Measurements from ENCODE around the gene LRRC74B. TPM values are rescaled to one million over a fixed set of nuclear protein-coding genes. Genes with fewer than 3 reads are reported as not detected.

LRRC74B gene
- polyA plus RNA-seq, 4 donors = 0.16 to 0.27 TPM; not detected in 2

GRCh38 chr22:21105294-21105693 is 59.5 kb downstream of the LRRC74B start:
- Histone ChIP-seq H3K4me3 (ENCODE audit: low read depth in 1 of 3, low read length in 3 of 3) (no peak overlapping the region), H3K4me1 (ENCODE audit: control insufficient read depth in 3 of 3, insufficient read depth in 2 of 3, low read depth in 1 of 3, low read length in 2 of 3) (peaks cover 0 to 2% (median 0%) of the 10 kb centered on the region in 3 donors), H3K36me3 (ENCODE audit: control insufficient read depth in 3 of 3, insufficient read depth in 2 of 3, low read depth in 1 of 3, low read length in 3 of 3) (no peaks in the 10 kb centered on the region), H3K27ac (ENCODE audit: low read depth in 1 of 3, low read length in 2 of 3) (no peak overlapping the region), H3K27me3 (ENCODE audit: control insufficient read depth in 3 of 3, insufficient read depth in 3 of 3, low read length in 3 of 3) (peaks cover 0 to 10% (median 2%) of the 10 kb centered on the region in 3 donors), H3K9me3 (ENCODE audit: control insufficient read depth in 2 of 2, insufficient read depth in 1 of 2, low read depth in 1 of 2, low read length in 1 of 2) (no peaks in the 10 kb centered on the region)
- DNase-seq (no peak), FAIRE-seq (no peak)
- 80 to 86% (median 84%) methylated on average over 2 of the region's 2 CpGs for WGBS, 3 donors

- Histone ChIP-seq H3K4me1 (ENCODE audit: control insufficient read depth in 3 of 3, insufficient read depth in 2 of 3, low read depth in 1 of 3, low read length in 2 of 3) (peaks cover 0 to 2% (median 0%) of the 10 kb centered on the region in 3 donors), H3K9me3 (ENCODE audit: control insufficient read depth in 2 of 2, insufficient read depth in 1 of 2, low read depth in 1 of 2, low read length in 1 of 2) (no peaks in the 10 kb centered on the region), H3K27me3 (ENCODE audit: control insufficient read depth in 3 of 3, insufficient read depth in 3 of 3, low read length in 3 of 3) (peaks cover 0 to 10% (median 2%) of the 10 kb centered on the region in 3 donors), H3K36me3 (ENCODE audit: control insufficient read depth in 3 of 3, insufficient read depth in 2 of 3, low read depth in 1 of 3, low read length in 3 of 3) (no peaks in the 10 kb centered on the region), H3K4me3 (ENCODE audit: low read depth in 1 of 3, low read length in 3 of 3) (no peak overlapping the region), H3K27ac (ENCODE audit: low read depth in 1 of 3, low read length in 2 of 3) (no peak overlapping the region)
- DNase-seq (no peak), FAIRE-seq (no peak)
- 67 to 79% (median 72%) methylated on average over 5 of the region's 5 CpGs for WGBS, 3 donors
Observed at GRCh38 chr22:21106000-21106399, 60.3 kb downstream of the LRRC74B start.

- Histone ChIP-seq H3K27ac (ENCODE audit: low read depth in 1 of 3, low read length in 2 of 3) (no peak overlapping the region), H3K4me1 (ENCODE audit: control insufficient read depth in 3 of 3, insufficient read depth in 2 of 3, low read depth in 1 of 3, low read length in 2 of 3) (no peaks in the 10 kb centered on the region), H3K36me3 (ENCODE audit: control insufficient read depth in 3 of 3, insufficient read depth in 2 of 3, low read depth in 1 of 3, low read length in 3 of 3) (no peaks in the 10 kb centered on the region), H3K9me3 (ENCODE audit: control insufficient read depth in 2 of 2, insufficient read depth in 1 of 2, low read depth in 1 of 2, low read length in 1 of 2) (no peaks in the 10 kb centered on the region), H3K4me3 (ENCODE audit: low read depth in 1 of 3, low read length in 3 of 3) (no peak overlapping the region), H3K27me3 (ENCODE audit: control insufficient read depth in 3 of 3, insufficient read depth in 3 of 3, low read length in 3 of 3) (peaks cover 0 to 2% (median 0%) of the 10 kb centered on the region in 3 donors)
- DNase-seq (no peak), FAIRE-seq (no peak)
- WGBS, 3 donors = 77 to 78% (median 77%) methylated on average over 4 of the region's 4 CpGs
Observed at GRCh38 chr22:21108379-21109115, 62.8 kb downstream of the LRRC74B start.

Other genes with a start within 250 kb of the LRRC74B start
- gene PI4KA, start 187.1 kb upstream of the LRRC74B start, polyA plus RNA-seq = 10 to 100 TPM; 40.5 to 82.0 (median 45.8) TPM
- gene SNAP29, start 186.9 kb upstream of the LRRC74B start, polyA plus RNA-seq = 10 to 100 TPM; 13.8 to 32.2 (median 18.2) TPM
- gene CRKL, start 128.5 kb upstream of the LRRC74B start, polyA plus RNA-seq = 10 to 100 TPM; 18.6 to 57.8 (median 22.0) TPM
- gene AIFM3, start 78.7 kb upstream of the LRRC74B start, polyA plus RNA-seq = 1 to 10 TPM; 5.1 to 9.4 (median 6.1) TPM
- 10 to 100 TPM; 22.7 to 38.0 (median 28.7) TPM for gene LZTR1, start 63.6 kb upstream of the LRRC74B start, polyA plus RNA-seq
- gene THAP7, start 43.8 kb upstream of the LRRC74B start, polyA plus RNA-seq = 10 to 100 TPM; 27.0 to 43.2 (median 30.8) TPM
- gene P2RX6, start 30.8 kb upstream of the LRRC74B start, polyA plus RNA-seq = under 1 TPM in 2 of 4 donors, not detected in 2; 0.62 to 0.84 TPM
- 10 to 100 TPM in 1 of 4 donors, 1 to 10 TPM in 1, under 1 TPM in 1, not detected in 1; 0.27 to 40.2 (median 2.3) TPM for gene SLC7A4, start 13.4 kb upstream of the LRRC74B start, polyA plus RNA-seq